ENCODE measurements around the gene ADH1B. TPM values are rescaled to one million over a fixed set of nuclear protein-coding genes. Genes with fewer than 3 reads are reported as not detected.

Gene ADH1B
- total and polyA plus RNA-seq, 10 of the 15 experiments (the other 5 are each of a cell fraction or from before 2014, with no cell fraction given): 1.3 TPM; not detected in 9

- TF ChIP-seq ZNF687 (IDR thresholded peaks at IDR 0.05): no peak
- no peak for TF ChIP-seq NFYA (IDR thresholded peaks at IDR 0.05; ENCODE audit: borderline replicate concordance, low read depth, low read length)
- TF ChIP-seq SIN3A (IDR thresholded peaks at IDR 0.05; ENCODE audit: low read depth, low read length): no peak
- no peak for TF ChIP-seq MTA3 (IDR thresholded peaks at IDR 0.05; ENCODE audit: borderline replicate concordance, low read length)
- TF ChIP-seq MEF2B (IDR thresholded peaks at IDR 0.05; ENCODE audit: partially characterized antibody, poor library complexity, severe bottlenecking): no peak
- no peak for TF ChIP-seq ZNF384 (IDR thresholded peaks at IDR 0.05; ENCODE audit: borderline replicate concordance, low read depth, low read length)
- no peak for TF ChIP-seq KLF5 (IDR thresholded peaks at IDR 0.05; ENCODE audit: partially characterized antibody)
- no peak for TF ChIP-seq IRF3 (IDR thresholded peaks at IDR 0.05)
- TF ChIP-seq RCOR1 (conservative IDR thresholded peaks at IDR 0.05; ENCODE audit: low read depth, low read length): no peak
- no peak for TF ChIP-seq DPF2 (IDR thresholded peaks at IDR 0.05)
Measured at GRCh38 chr4:99315839-99316238, 5.4 kb downstream of the ADH1B start (continued).

All from GM12878 (cell line).